GM12864 (cell line): ENCODE data around the gene KIAA1549.
"Not testable (repeated sequence)": the region's sequence is repeated elsewhere in the genome, so short reads cannot be mapped to it uniquely, and the experiment has no call there.

Experiments used
- DNase-seq: peaks from one replicate; pipeline ENCODE4 v3.0.0-alpha.2; 2011; ENCODE audit warnings: low read depth
- H3K4me3 ChIP-seq: 2 replicates; pipeline ENCODE4 v1.5.1; 2011; ENCODE audit warnings: mild to moderate bottlenecking, low read depth, low read length, control low read depth
- CTCF ChIP-seq: IDR thresholded peaks from 2 replicates; pipeline ENCODE4 v1.5.1; 2011; ENCODE audit warnings: low read depth, mild to moderate bottlenecking, moderate library complexity, low read length, control low read depth, inconsistent platforms; ENCODE audit errors: missing control alignments

KIAA1549 gene

GRCh38 chr7:138797715-138798320 lies 183.4 kb downstream of the KIAA1549 start, which contains the start of the genes ATP6V0A4 and TMEM213:
TSS of gene ATP6V0A4 (minus strand) at chr7:138798196. CDS start at chr7:138771247, 26,949 bp downstream.
TSS of gene TMEM213 (plus strand) at chr7:138797994. CDS start at chr7:138798105, 111 bp downstream.
- no peak within 1 kb of the TSS for H3K4me3 ChIP-seq
- no peak for TF ChIP-seq CTCF
- no peak for DNase-seq

GRCh38 chr7:138797046-138797445 lies 184.1 kb downstream of the KIAA1549 start:
- not testable (repeated sequence) for H3K4me3 ChIP-seq, DNase-seq

GRCh38 chr7:138796038-138796615 lies 185.1 kb downstream of the KIAA1549 start:
- no peak for DNase-seq
- H3K4me3 ChIP-seq, result no peak overlapping the region
- no peak for TF ChIP-seq CTCF

GRCh38 chr7:138785587-138786437 lies 195.4 kb downstream of the KIAA1549 start:
- TF ChIP-seq CTCF, result no peak
- no peak for DNase-seq
- H3K4me3 ChIP-seq, result no peak overlapping the region

- DNase-seq, result no peak
- H3K4me3 ChIP-seq, result no peak overlapping the region
- TF ChIP-seq CTCF, result no peak
Measured at GRCh38 chr7:138784692-138785091, 196.5 kb downstream of the KIAA1549 start.
